HCT116 (cell line): ENCODE data around the gene PDP2. TPM values are rescaled to one million over a fixed set of nuclear protein-coding genes. Genes with fewer than 3 reads are reported as not detected.

Source experiments
- ATAC-seq: fragments of 200-7000 bp; cut with Tn5 transposase; 2 replicates; pipeline ENCODE4 v1.9.1; 2020; ENCODE audit warnings: mild to moderate bottlenecking, moderate library complexity
- BruUV-seq: library from RNA; stranded (reverse); fragments of 400-500 nt; replicated peaks from 2 replicates; lab custom pipeline; 2021; lab: Mats Ljungman, UMichigan
- CTCF ChIA-PET: fragments of 300-600 bp; sonication (Branson Sonifier 250); formaldehyde crosslinking; loops from one replicate; lab custom pipeline; 2021; ENCODE audit warnings: antibody characterized with exemption; lab: Charles Lee
- POLR2A ChIA-PET: fragments of 300-600, 350-600 bp; sonication (Branson Sonifier 250); formaldehyde crosslinking; loops from one replicate; lab custom pipeline; 2021; ENCODE audit warnings: antibody characterized with exemption; lab: Charles Lee
- RAD21 ChIA-PET, 2 experiments: fragments of 300-600 bp; sonication (Branson Sonifier 250); formaldehyde crosslinking; loops; one replicate each; lab custom pipeline; 2023; ENCODE audit warnings: low total read pairs in 2 of 2; ENCODE audit not compliant: uncharacterized antibody in 2 of 2, unreplicated experiment in 2 of 2, low non-redundant PET in 1 of 2; lab: Charles Lee
- DNase-seq: peaks from one replicate; pipeline ENCODE4 v3.0.0-alpha.2; 2010; ENCODE audit warnings: low read depth, low spot score
- H2AFZ ChIP-seq: fragments of 200-600 bp; shearing (Covaris generic), sonication (generic); 2 replicates; pipeline ENCODE4 v1.6.1; 2017; ENCODE audit warnings: low read depth, mixed run types, mixed read lengths, antibody characterized with exemption, low read length; ENCODE audit not compliant: poor library complexity, severe bottlenecking
- H3K27ac ChIP-seq: 2 replicates; pipeline ENCODE4 v1.5.1; 2012; ENCODE audit warnings: low read depth, low read length
- H3K27me3 ChIP-seq: fragments of 200-600 bp; sonication (generic); 2 replicates; pipeline ENCODE4 v1.6.1; 2016; ENCODE audit warnings: mixed run types, low read length, mixed read lengths; ENCODE audit not compliant: insufficient read depth
- H3K36me3 ChIP-seq, 2 experiments: fragments of 200-500 bp in 1 of 2; fragments of 200-600 bp in 1 of 2; sonication (Bioruptor generic) in 1 of 2; sonication (generic) in 1 of 2; 2 replicates each; pipeline versions ENCODE4 v1.5.1 to v1.6.1; 2014 to 2016; ENCODE audit warnings: low read length in 2 of 2, inconsistent platforms in 1 of 2, mixed read lengths in 1 of 2, mixed run types in 1 of 2; ENCODE audit not compliant: insufficient read depth in 2 of 2, control insufficient read depth in 1 of 2
- H3K4me1 ChIP-seq, 2 experiments: fragments of 200-600 bp in 1 of 2; sonication (generic) in 1 of 2; 2 replicates each; pipeline versions ENCODE4 v1.5.1 to v1.6.1; 2012 to 2017; ENCODE audit warnings: low read length in 2 of 2, inconsistent platforms in 1 of 2, mild to moderate bottlenecking in 1 of 2, mixed read lengths in 1 of 2, mixed run types in 1 of 2, moderate library complexity in 1 of 2; ENCODE audit not compliant: insufficient read depth in 2 of 2, control insufficient read depth in 1 of 2
- H3K4me2 ChIP-seq: fragments of 200-600 bp; sonication (generic); 2 replicates; pipeline ENCODE4 v1.6.1; 2017; ENCODE audit warnings: mixed run types, low read length, mixed read lengths
- H3K4me3 ChIP-seq, 2 experiments: fragments of 200-600 bp in 1 of 2; sonication (generic) in 1 of 2; replicated peaks in 1 of 2; 2 replicates each; pipeline ENCODE4 v1.5.1; 2011 to 2016; ENCODE audit warnings: low read length in 2 of 2, control low read depth in 1 of 2, low read depth in 1 of 2, mild to moderate bottlenecking in 1 of 2, mixed read lengths in 1 of 2, mixed run types in 1 of 2
- H3K79me2 ChIP-seq: fragments of 200-600 bp; sonication (generic); 2 replicates; pipeline ENCODE4 v1.6.1; 2017; ENCODE audit warnings: mild to moderate bottlenecking, mixed run types, low read length, moderate library complexity, mixed read lengths; ENCODE audit not compliant: insufficient read depth
- H3K9ac ChIP-seq: fragments of 200-600 bp; sonication (generic); 2 replicates; pipeline ENCODE4 v1.6.1; 2016; ENCODE audit warnings: low read length, mixed read lengths
- H3K9me2 ChIP-seq: fragments of 200-600 bp; sonication (generic), shearing (Covaris generic); 2 replicates; pipeline ENCODE4 v1.6.1; 2017; ENCODE audit warnings: mixed run types, mild to moderate bottlenecking, moderate library complexity; ENCODE audit not compliant: insufficient read depth
- H3K9me3 ChIP-seq, 2 experiments: fragments of 200-500 bp in 1 of 2; fragments of 200-600 bp in 1 of 2; sonication (Bioruptor generic) in 1 of 2; sonication (generic) in 1 of 2; 2 replicates each; pipeline ENCODE4 v1.6.1; 2014 to 2017; ENCODE audit warnings: low read length in 2 of 2, mixed read lengths in 2 of 2, inconsistent platforms in 1 of 2, low read depth in 1 of 2, mild to moderate bottlenecking in 1 of 2, mixed run types in 1 of 2, moderate library complexity in 1 of 2; ENCODE audit not compliant: control insufficient read depth in 1 of 2, insufficient read depth in 1 of 2
- H4K20me1 ChIP-seq: fragments of 200-600 bp; sonication (generic), shearing (Covaris generic); 2 replicates; pipeline ENCODE4 v1.6.1; 2017; ENCODE audit warnings: mixed run types, mild to moderate bottlenecking, moderate library complexity; ENCODE audit not compliant: insufficient read depth
- EGR1 ChIP-seq: IDR thresholded peaks from 2 replicates; pipeline ENCODE4 v1.6.1; 2012; ENCODE audit warnings: low read depth
- POLR2A ChIP-seq: IDR thresholded peaks from 2 replicates; pipeline ENCODE4 v1.7.0; 2011; ENCODE audit warnings: borderline replicate concordance; ENCODE audit not compliant: insufficient read depth, insufficient read length; ENCODE audit errors: extremely low read depth
- RAD21 ChIP-seq: IDR thresholded peaks from 2 replicates; pipeline ENCODE4 v1.6.1; 2012; ENCODE audit warnings: low read depth, mild to moderate bottlenecking
- SRF ChIP-seq: IDR thresholded peaks from 2 replicates; pipeline ENCODE4 v1.6.1; 2012; ENCODE audit warnings: low read depth
- TCF7L2 ChIP-seq: IDR thresholded peaks from 2 replicates; pipeline ENCODE4 v1.7.0; 2011; ENCODE audit warnings: borderline replicate concordance, inconsistent platforms; ENCODE audit not compliant: insufficient read depth, insufficient read length; ENCODE audit errors: extremely low read depth
- YY1 ChIP-seq: IDR thresholded peaks from 2 replicates; pipeline ENCODE4 v1.6.1; 2011; ENCODE audit warnings: low read length, low read depth, moderate library complexity, mild to moderate bottlenecking; ENCODE audit not compliant: insufficient replicate concordance; ENCODE audit errors: extremely low read depth
- ZNF274 ChIP-seq: fragments of 200-500 bp; sonication (Bioruptor generic); IDR thresholded peaks from 2 replicates; pipeline ENCODE4 v1.6.1; 2014; ENCODE audit warnings: mild to moderate bottlenecking, low read depth, low read length, inconsistent platforms
- intact Hi-C: fragments of 100-400 bp; cut with micrococcal nuclease; formaldehyde crosslinking; loops from 2 replicates; pipeline ENCODE4 v1.10.0; 2022
- total RNA-seq: library from RNA; stranded (reverse); gene quantifications from one replicate; pipeline ENCODE4 v1.2.1, GENCODE V29; 2021; ENCODE audit not compliant: unreplicated experiment

Gene PDP2
- total RNA-seq, 1 experiment from 2014 or later: 19.9 TPM

DNA sequence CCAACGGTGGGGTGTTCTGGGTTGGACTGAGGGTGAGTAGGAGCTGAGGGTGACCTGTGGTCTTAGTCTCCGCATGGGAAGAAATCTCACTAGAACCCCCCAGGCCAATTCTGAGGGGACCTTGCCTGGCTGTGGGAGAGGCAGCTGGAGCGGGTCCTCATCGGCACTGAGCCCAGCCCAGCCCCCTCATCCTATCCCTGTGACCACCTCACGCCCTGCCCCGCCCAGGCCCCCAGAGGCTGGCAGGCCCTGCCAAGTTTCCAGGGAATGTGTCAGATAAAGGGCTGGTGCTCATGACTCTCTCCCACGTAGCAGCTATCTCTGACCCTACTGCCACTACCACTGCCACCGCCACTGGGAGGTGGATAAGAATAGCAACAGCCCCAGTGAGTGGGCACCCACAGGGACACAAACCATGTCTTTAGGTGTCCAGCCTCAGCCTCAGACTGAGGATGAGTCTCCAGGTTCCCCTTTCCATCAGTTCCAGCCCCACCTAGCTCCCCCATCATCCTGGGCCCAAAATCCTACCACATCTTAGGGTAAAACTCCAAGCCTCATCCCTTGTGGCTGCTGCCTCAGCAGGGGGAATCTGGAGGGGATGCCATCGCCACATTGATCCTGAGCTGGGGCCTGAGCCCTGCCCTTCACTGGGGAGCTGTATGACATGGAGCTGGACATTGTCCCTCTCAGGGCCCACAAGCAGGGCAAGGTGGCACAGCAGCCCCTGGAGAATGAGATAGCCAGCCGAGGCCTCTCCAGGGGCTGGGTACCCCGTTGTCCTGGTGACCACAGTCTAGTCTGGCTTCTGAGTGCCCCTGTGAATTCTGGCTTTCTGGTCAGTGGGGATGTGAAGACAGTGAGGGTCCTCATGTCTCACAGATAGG is 23.5 kb downstream of the PDP2 start:
- no peaks in the 10 kb centered on the region for H3K36me3 ChIP-seq
- POLR2A ChIA-PET: no interaction called here
- CTCF ChIA-PET: interaction anchor here (1.3 to 1.5 kb wide), 2 partner anchors 9 to 25 kb away, joined by 3 read pairs; no protein-coding TSS in a partner anchor

DNA sequence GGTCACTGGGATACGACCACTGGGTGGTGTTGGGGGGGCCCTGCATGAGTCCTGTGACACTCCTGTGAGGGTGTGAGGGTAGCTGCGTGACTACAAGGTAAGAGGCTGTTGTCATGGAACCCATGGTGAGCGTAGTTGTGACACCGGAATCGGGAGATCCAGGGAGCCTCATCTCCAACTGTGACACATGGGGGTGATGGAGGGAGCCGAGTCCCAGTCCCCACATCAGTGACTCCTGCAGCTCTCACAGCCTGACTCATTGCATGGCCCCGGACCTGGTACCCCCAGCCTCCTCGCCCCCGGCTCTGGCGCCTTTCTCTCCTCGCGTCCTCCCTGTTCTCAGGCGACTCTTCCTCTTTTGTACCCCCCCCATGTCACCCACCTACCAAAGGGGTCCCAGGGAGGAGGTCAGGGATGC is 24.1 kb downstream of the PDP2 start:
- ChIA-PET CTCF (interaction anchor here (1.3 to 1.5 kb wide), 2 partner anchors 9 to 24 kb away, joined by 3 read pairs; no protein-coding TSS in a partner anchor), POLR2A (no interaction called here)

More for the DNA sequence above, 23.5 kb downstream of the PDP2 start:
- no TSS peak for BruUV-seq
- ATAC-seq (no peak), DNase-seq (no peak)
- Histone ChIP-seq H3K9ac (no peak overlapping the region), H3K27me3 (no peaks in the 10 kb centered on the region), H3K27ac (no peak overlapping the region), H3K4me2 (no peak overlapping the region), H4K20me1 (no peaks in the 10 kb centered on the region), H3K9me3 (no peaks in the 10 kb centered on the region), H2AFZ (no peak overlapping the region), H3K4me3 (no peak overlapping the region), H3K79me2 (no peaks in the 10 kb centered on the region), H3K9me2 (no peaks in the 10 kb centered on the region), H3K4me1 (peaks cover 17% of the 10 kb centered on the region in 2 experiments)
- RAD21 ChIA-PET: no interaction called here
- intact Hi-C loops: no loop called here
- no peak for TF ChIP-seq TCF7L2
- TF ChIP-seq YY1: no peak
- no peak for TF ChIP-seq ZNF274
- no peak for TF ChIP-seq RAD21

More for the DNA sequence above, 24.1 kb downstream of the PDP2 start:
- Histone ChIP-seq H3K9me3 (no peaks in the 10 kb centered on the region), H3K4me1 (peaks cover 17% of the 10 kb centered on the region in 2 experiments), H3K79me2 (no peaks in the 10 kb centered on the region), H3K27ac (no peak overlapping the region), H3K9ac (no peak overlapping the region), H3K4me3 (no peak overlapping the region), H3K36me3 (no peaks in the 10 kb centered on the region), H2AFZ (no peak overlapping the region), H3K9me2 (no peaks in the 10 kb centered on the region), H4K20me1 (no peaks in the 10 kb centered on the region), H3K4me2 (no peak overlapping the region), H3K27me3 (no peaks in the 10 kb centered on the region)
- TF ChIP-seq SRF: no peak
- TF ChIP-seq EGR1: no peak
- TF ChIP-seq POLR2A: no peak
- RAD21 ChIA-PET: no interaction called here
- no TSS peak for BruUV-seq
- ATAC-seq (no peak), DNase-seq (no peak)
- intact Hi-C loops: no loop called here
